Tibial artery (tissue), 4 donors: Measurements from ENCODE around the gene TFIP11.

Experiments used
- DNase-seq, 2 donors: peaks; one replicate each; pipeline ENCODE4 v3.0.0-alpha.2; 2019
- H3K27ac ChIP-seq, 2 donors: fragments of 200-600 bp; sonication (generic) in 1 of 2; 1 replicate in 1 of 2; 2 replicates in 1 of 2; pipeline ENCODE4 v1.5.1; 2018 to 2019; ENCODE audit warnings: mild to moderate bottlenecking in 1 of 2
- H3K27me3 ChIP-seq, 2 donors: fragments of 200-600 bp; sonication (generic) in 1 of 2; one replicate each; pipeline versions ENCODE4 v1.5.1 to v1.6.0; 2016 to 2019
- H3K36me3 ChIP-seq, 3 donors: fragments of 200-600 bp; sonication (generic) in 2 of 3; one replicate each; pipeline ENCODE4 v1.5.1; 2016 to 2019; ENCODE audit warnings: mild to moderate bottlenecking in 2 of 3
- H3K4me1 ChIP-seq, 4 donors: fragments of 200-600 bp; sonication (generic) in 2 of 4; 1 replicate in 3 of 4; 2 replicates in 1 of 4; pipeline ENCODE4 v1.5.1; 2016 to 2019
- H3K4me3 ChIP-seq, 2 donors: fragments of 200-600 bp; sonication (generic) in 1 of 2; 1 replicate in 1 of 2; 2 replicates in 1 of 2; pipeline ENCODE4 v1.5.1; 2018 to 2019; ENCODE audit warnings: mild to moderate bottlenecking in 2 of 2
- H3K9me3 ChIP-seq, 3 donors: fragments of 200-600 bp; sonication (generic) in 1 of 3; one replicate each; pipeline ENCODE4 v1.5.1; 2016 to 2019
- intact Hi-C: fragments of 100-400 bp; cut with DNase I; formaldehyde crosslinking; loops from one replicate; pipeline ENCODE4 v1.15.0; 2023; ENCODE audit warnings: low total_unique reads
- TF ChIP-seq, protein P1 (sequence below), 2 experiments: fragments of 200-600 bp in 1 of 2; fragments of 450-650 bp in 1 of 2; IDR thresholded peaks; one replicate each; pipeline ENCODE4 v1.5.1; 2017 to 2019; ENCODE audit warnings: antibody characterized with exemption in 2 of 2, mild to moderate bottlenecking in 1 of 2, moderate library complexity in 1 of 2

Gene TFIP11

DNA sequence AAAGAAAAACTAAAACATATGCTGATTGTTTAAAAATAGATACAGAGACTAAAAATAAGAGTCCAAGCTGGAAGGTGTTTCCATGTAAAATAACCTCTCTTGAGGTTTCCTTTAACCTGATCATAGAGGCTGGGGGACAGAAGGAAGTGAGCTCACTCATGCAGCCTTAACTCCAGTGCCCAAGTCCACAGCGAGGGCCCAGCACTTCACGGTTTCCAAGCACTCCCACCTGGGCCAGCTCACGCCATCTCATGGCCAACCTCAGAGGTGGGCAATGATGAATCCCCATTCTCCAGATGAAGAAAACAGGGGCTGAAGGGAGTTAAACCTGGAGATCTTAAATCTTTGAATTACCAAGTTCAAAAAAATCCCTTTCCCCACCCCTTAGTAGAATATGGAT is 14.9 kb upstream of the TFIP11 start:
- DNase-seq = no peak
- Histone ChIP-seq H3K36me3 (peaks cover 7 to 37% (median 30%) of the 10 kb centered on the region in 3 donors), H3K27me3 (no peaks in the 10 kb centered on the region), H3K4me1 (peaks cover 0 to 29% (median 1%) of the 10 kb centered on the region in 4 donors), H3K9me3 (no peaks in the 10 kb centered on the region), H3K4me3 (no peak overlapping the region), H3K27ac (no peak overlapping the region)
- intact Hi-C loops = no loop called here
- TF ChIP-seq, protein P1, sequence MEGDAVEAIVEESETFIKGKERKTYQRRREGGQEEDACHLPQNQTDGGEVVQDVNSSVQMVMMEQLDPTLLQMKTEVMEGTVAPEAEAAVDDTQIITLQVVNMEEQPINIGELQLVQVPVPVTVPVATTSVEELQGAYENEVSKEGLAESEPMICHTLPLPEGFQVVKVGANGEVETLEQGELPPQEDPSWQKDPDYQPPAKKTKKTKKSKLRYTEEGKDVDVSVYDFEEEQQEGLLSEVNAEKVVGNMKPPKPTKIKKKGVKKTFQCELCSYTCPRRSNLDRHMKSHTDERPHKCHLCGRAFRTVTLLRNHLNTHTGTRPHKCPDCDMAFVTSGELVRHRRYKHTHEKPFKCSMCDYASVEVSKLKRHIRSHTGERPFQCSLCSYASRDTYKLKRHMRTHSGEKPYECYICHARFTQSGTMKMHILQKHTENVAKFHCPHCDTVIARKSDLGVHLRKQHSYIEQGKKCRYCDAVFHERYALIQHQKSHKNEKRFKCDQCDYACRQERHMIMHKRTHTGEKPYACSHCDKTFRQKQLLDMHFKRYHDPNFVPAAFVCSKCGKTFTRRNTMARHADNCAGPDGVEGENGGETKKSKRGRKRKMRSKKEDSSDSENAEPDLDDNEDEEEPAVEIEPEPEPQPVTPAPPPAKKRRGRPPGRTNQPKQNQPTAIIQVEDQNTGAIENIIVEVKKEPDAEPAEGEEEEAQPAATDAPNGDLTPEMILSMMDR (IDR thresholded peaks at IDR 0.05) = no peak

DNA sequence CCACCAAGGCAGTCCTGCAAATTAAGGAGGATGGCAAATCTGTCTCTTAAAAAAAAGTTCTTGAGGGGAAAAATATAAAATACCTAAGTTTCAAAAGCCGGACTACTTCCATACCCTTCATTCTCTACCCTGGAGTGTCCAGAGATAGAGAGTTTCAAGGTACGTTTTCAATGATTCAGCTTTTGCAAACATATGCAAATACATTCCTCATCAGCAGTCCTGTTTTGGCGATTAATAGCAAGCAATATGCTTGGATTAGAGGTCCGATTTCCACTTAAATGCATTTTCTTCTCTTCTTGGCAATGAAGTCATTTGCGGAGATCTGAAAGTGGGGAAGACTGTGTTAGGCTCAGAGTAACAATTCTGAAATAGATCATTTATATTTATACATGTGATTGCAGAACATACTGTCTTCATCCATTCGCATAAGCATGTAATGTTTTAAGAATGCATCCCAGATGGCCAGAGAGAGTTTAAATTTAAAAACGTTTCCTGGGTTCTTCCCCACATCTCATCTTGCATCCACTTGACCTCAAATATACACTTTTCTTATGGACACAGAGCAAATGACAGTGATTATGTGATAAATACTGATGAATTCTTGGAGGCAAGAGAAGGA is 13.8 kb upstream of the TFIP11 start:
- H3K9me3 ChIP-seq = no peaks in the 10 kb centered on the region
- TF ChIP-seq, protein P1 (IDR thresholded peaks at IDR 0.05) = no peak
- no peak for DNase-seq
- no peak overlapping the region for H3K27ac ChIP-seq
- H3K27me3 ChIP-seq = no peaks in the 10 kb centered on the region
- intact Hi-C loops = no loop called here
- peaks cover 0 to 29% (median 1%) of the 10 kb centered on the region in 4 donors for H3K4me1 ChIP-seq
- peaks cover 0 to 26% (median 19%) of the 10 kb centered on the region in 3 donors for H3K36me3 ChIP-seq
- no peak overlapping the region for H3K4me3 ChIP-seq

DNA sequence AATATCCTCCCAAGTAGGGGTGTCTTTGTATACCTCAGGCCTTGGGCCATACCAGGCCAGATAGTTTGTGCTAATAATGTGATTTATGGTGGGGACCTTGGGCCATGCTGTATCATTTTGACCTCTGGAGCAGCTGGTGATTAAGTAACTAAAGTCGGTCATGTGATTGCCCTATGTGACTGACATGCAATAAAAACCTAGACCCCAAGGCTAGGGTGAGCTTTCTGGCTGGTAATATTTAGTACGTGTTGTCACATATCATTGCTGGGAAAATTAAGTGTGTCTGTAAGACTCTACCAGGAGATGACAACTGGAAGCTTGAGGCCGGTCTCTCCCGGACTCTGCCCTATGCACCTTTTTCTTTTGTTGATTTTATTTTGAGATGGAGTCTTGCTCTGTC is 12.6 kb upstream of the TFIP11 start:
- no peak overlapping the region for H3K27ac ChIP-seq
- H3K9me3 ChIP-seq = no peaks in the 10 kb centered on the region
- H3K36me3 ChIP-seq = peaks cover 0 to 23% (median 14%) of the 10 kb centered on the region in 3 donors
- TF ChIP-seq, protein P1 (IDR thresholded peaks at IDR 0.05) = no peak
- peaks cover 0 to 29% (median 1%) of the 10 kb centered on the region in 4 donors for H3K4me1 ChIP-seq
- DNase-seq = no peak
- intact Hi-C loops = no loop called here
- H3K4me3 ChIP-seq = no peak overlapping the region
- H3K27me3 ChIP-seq = no peaks in the 10 kb centered on the region

DNA sequence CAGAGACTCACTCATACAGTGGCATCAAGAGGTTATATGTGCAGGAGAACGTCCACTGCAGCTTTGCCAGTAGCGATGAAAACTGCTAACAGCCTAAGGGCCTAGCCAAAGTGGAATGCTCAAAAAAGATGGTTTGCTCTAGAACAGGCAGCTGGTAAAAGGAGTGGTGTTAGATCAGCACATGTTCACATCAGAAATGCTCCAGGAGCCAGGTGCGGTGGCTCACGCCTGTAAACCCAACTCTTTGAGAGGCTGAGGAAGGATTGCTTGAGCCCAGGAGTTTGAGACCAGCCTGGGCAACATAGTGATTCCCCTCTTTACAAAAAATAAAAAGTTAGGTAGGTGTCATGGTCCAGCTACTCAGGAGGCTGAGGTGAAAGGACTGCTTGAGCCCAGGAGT is 10.3 kb upstream of the TFIP11 start:
- Histone ChIP-seq H3K36me3 (peaks cover 0 to 20% (median 14%) of the 10 kb centered on the region in 3 donors), H3K4me1 (peaks cover 0 to 8% (median 0%) of the 10 kb centered on the region in 4 donors), H3K27me3 (no peaks in the 10 kb centered on the region), H3K27ac (no peak overlapping the region), H3K9me3 (no peaks in the 10 kb centered on the region), H3K4me3 (no peak overlapping the region)
- DNase-seq = no peak
- intact Hi-C loops = no loop called here
- TF ChIP-seq, protein P1 (IDR thresholded peaks at IDR 0.05) = no peak

DNA sequence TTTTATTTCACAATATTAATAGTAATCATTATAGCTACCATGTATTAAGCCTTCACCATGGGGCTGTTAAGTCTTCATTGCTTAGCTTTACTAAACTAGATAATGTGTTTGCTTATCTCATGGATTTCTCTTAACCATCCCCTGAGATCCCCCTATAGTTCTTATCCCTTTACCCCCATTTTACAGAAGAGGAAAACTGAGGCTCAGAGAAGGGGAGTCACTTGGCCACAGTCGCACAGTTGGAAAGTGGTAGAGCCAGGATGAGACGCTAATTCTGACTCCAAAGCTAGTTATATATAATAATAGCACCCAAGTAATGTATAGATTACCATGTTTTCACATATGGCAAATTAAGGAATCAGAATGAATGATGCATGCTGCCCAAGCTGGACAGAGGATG is 9.7 kb upstream of the TFIP11 start:
- Histone ChIP-seq H3K27ac (no peak overlapping the region), H3K9me3 (no peaks in the 10 kb centered on the region), H3K4me1 (peaks cover 0 to 3% (median 0%) of the 10 kb centered on the region in 4 donors), H3K4me3 (no peak overlapping the region), H3K27me3 (no peaks in the 10 kb centered on the region), H3K36me3 (peaks cover 0 to 18% (median 14%) of the 10 kb centered on the region in 3 donors)
- TF ChIP-seq, protein P1 (IDR thresholded peaks at IDR 0.05) = no peak
- no peak for DNase-seq
- intact Hi-C loops = no loop called here
